SK-N-MC (cell line): ENCODE measurements around the gene DALRD3.

ENCODE experiments used
- DNase-seq: peaks from one replicate; pipeline ENCODE4 v3.0.0-alpha.2; 2011; ENCODE audit warnings: low read depth, low spot score
- H3K27ac ChIP-seq: fragments of 200-600 bp; sonication (generic); 2 replicates; pipeline ENCODE4 v1.5.1; 2016; ENCODE audit warnings: mixed run types
- H3K36me3 ChIP-seq: fragments of 200-600 bp; sonication (generic); 2 replicates; pipeline ENCODE4 v1.6.1; 2017; ENCODE audit warnings: antibody characterized with exemption, low read length, mixed read lengths; ENCODE audit not compliant: insufficient read depth
- H3K4me3 ChIP-seq: fragments of 200-600 bp; sonication (generic); 2 replicates; pipeline ENCODE4 v1.5.1; 2016
- H3K9ac ChIP-seq: fragments of 200-600 bp; sonication (generic); 2 replicates; pipeline ENCODE4 v1.8.0; 2017; ENCODE audit warnings: mixed run types, mixed read lengths; ENCODE audit not compliant: insufficient read length
- H3K9me3 ChIP-seq: fragments of 200-600 bp; sonication (generic); 2 replicates; pipeline ENCODE4 v1.6.1; 2017; ENCODE audit warnings: low read depth, mild to moderate bottlenecking, antibody characterized with exemption, low read length, moderate library complexity, mixed read lengths
- EZH2 ChIP-seq: fragments of 200-600 bp; sonication (generic); IDR thresholded peaks from one replicate; pipeline ENCODE4 v1.6.1; 2017; ENCODE audit warnings: antibody characterized with exemption
- FOXP2 ChIP-seq: optimal IDR thresholded peaks from 2 replicates; pipeline ENCODE3; 2011; ENCODE audit warnings: mild to moderate bottlenecking, moderate library complexity; ENCODE audit not compliant: insufficient read depth; ENCODE audit errors: extremely low read length, control extremely low read depth
- POLR2AphosphoS5 ChIP-seq: IDR thresholded peaks from 2 replicates; pipeline ENCODE4 v1.6.1; 2012; ENCODE audit warnings: mild to moderate bottlenecking, low read depth, low read length, borderline replicate concordance

DALRD3 gene

DNA sequence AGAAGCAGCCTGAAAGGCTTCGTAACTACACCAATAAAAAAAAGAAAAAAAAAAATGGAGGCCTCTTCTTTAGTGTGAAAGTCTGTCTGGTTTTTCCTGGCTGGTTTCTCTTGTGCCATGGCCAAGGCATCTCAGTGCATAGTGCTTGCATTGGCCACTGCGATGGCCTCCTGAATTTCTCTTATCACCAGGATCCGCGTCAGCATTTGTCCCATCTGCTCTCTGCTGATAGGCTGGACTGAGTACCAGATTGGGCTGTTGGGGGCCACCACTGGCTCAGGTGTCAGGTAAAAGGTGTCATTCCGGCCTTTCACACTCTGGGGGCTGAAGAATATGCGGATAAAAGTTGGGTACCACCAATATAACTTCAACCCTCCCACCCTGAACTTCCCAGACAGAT lies 11.9 kb upstream of the DALRD3 start:
- no peak for TF ChIP-seq POLR2AphosphoS5
- TF ChIP-seq EZH2 = no peak
- TF ChIP-seq FOXP2 = no peak
- 0 out of 2 replicates have a peak overlapping the region, but pooled peaks have one; percentile 84 for H3K27ac ChIP-seq
- H3K9ac ChIP-seq = no peak overlapping the region
- DNase-seq = no peak
- peaks cover 45% of the 10 kb centered on the region; the same call in 1 of the 2 replicates for H3K36me3 ChIP-seq
- H3K4me3 ChIP-seq = no peak overlapping the region
- no peaks in the 10 kb centered on the region for H3K9me3 ChIP-seq

DNA sequence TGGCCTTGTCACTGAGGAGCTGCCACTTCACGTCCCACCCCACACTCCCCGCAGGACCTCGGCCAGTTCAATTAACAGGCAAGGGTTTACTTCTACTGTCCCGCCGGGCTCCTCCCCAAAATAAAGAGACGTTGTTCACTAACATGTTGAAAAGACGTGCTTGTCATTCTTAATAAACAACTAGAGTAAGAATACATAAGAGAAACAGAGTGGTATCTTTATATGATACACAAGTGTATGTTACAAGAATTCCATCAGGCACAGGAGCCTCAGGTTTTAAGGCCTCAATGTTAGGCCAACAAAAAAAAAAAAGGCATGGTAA lies 11.1 kb upstream of the DALRD3 start:
- TF ChIP-seq POLR2AphosphoS5 = no peak; the same call in 1 of the 2 replicates
- TF ChIP-seq EZH2 = no peak
- TF ChIP-seq FOXP2 = no peak
- Histone ChIP-seq H3K27ac (peak overlapping the region; percentile 84), H3K9me3 (no peaks in the 10 kb centered on the region), H3K9ac (peak overlapping the region; percentile 26), H3K36me3 (peaks cover 50% of the 10 kb centered on the region; the same call in 1 of the 2 replicates), H3K4me3 (peak overlapping the region; percentile 87)
- DNase-seq = no peak

DNA sequence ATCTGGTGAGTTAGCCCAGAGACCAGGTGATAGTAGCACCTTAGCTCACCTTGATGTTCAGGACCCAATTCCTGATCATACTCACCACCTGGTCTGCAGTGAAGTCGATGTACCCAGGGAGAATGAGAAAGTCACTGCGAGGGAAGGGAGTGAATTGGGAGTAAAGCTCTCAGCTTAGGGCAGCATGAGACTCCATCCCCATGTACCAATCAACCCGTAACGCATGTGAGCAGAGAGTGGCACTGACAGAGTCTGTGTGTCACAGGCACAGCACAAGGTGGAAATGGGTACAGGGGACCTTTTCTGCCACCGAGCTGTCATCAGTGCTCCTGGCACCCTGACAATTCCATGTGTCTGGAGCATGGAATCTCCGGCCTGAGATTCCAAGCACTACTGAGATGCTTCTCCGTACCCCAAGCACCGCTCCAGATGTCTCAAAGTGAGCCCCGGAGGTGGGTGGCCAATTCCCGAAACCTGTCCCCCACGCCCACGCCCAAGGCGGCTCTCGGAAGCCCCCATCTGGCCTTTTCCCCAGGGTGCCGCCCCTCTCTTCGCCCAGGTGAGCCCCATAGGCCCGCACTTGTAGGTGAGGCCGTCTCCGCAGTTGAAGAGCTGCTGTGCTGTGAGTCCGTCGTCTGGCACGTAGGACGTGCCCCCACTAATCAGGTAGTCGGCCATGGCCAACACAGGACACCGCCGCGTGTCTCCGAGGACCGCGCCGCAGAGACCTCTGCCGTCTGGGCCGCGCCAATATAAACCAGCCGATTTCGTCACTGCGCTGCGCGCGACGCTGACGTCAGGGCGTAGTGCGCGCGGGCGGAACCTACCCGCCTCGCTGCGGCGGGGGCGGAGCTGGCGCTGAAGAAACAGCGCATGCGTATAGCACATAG lies 10.5 kb upstream of the DALRD3 start, which contains the start of gene IMPDH2:
IMPDH2 (minus strand) TSS at position 726 of the 890 bp plus-strand sequence; CDS start at position 678, 48 bp downstream.
- H3K36me3 ChIP-seq = peaks cover 55% of the 10 kb centered on the region; the same call in 1 of the 2 replicates
- H3K9ac ChIP-seq = peak within 1 kb of the TSS; percentile 94
- peak within 1 kb of the TSS; percentile 84 for H3K27ac ChIP-seq
- H3K4me3 ChIP-seq = peak within 1 kb of the TSS; percentile 87
- DNase-seq = no peak
- H3K9me3 ChIP-seq = no peaks in the 10 kb centered on the region
- TF ChIP-seq POLR2AphosphoS5 (peak; percentile 99), EZH2 (no peak), FOXP2 (peak; percentile 27)

DNA sequence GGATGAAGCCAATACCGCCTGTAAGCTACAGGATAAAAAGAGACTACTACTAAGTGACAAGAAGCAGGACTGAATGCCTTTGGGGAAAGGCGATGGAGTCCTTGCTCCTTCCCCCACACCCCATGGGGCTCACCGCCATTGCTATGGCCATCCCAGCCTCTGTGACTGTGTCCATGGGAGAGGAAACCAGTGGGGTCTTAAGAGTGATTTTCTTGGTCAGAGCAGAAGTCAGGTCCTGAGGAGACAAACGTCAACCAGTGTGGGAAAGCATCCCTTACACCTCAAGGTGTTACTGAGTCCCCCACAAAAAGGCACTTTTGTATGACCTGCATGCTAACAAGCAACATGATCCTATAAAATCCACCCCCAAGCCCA lies 9.9 kb upstream of the DALRD3 start:
- peaks cover 56% of the 10 kb centered on the region; the same call in 1 of the 2 replicates for H3K36me3 ChIP-seq

DNA sequence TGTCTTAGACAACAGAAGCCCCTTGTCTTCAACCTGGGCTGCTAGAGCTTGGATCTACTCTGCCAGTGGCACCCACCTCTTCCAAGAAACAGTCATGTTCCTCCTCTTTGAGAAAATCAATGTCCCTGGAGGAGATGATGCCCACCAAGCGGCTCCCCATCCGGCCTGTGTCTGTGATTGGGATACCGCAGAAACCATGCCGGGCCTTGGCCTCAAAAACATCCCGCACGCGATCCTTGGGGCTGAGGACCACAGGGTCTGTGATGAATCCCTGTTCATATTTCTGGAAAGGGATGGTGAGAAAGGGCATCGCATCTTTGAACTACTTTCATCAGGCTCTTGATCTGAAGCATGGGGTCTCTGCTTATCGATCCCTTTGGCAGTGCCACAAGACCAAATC lies 9.3 kb upstream of the DALRD3 start:
- peaks cover 51% of the 10 kb centered on the region; the same call in 1 of the 2 replicates for H3K36me3 ChIP-seq
- H3K9me3 ChIP-seq = no peaks in the 10 kb centered on the region
- peak overlapping the region; percentile 87; the same call in 1 of the 2 replicates for H3K4me3 ChIP-seq
- H3K27ac ChIP-seq = no peak overlapping the region
- DNase-seq = no peak
- TF ChIP-seq EZH2 (no peak), POLR2AphosphoS5 (no peak), FOXP2 (no peak)
- no peak overlapping the region for H3K9ac ChIP-seq

More for the DNA sequence above, 9.9 kb upstream of the DALRD3 start:
- H3K9me3 ChIP-seq = no peaks in the 10 kb centered on the region
- H3K4me3 ChIP-seq = peak overlapping the region; percentile 87
- TF ChIP-seq EZH2 (no peak), POLR2AphosphoS5 (no peak)
- H3K27ac ChIP-seq = no peak overlapping the region
- DNase-seq = no peak
- H3K9ac ChIP-seq = peak overlapping the region; percentile 94

DNA sequence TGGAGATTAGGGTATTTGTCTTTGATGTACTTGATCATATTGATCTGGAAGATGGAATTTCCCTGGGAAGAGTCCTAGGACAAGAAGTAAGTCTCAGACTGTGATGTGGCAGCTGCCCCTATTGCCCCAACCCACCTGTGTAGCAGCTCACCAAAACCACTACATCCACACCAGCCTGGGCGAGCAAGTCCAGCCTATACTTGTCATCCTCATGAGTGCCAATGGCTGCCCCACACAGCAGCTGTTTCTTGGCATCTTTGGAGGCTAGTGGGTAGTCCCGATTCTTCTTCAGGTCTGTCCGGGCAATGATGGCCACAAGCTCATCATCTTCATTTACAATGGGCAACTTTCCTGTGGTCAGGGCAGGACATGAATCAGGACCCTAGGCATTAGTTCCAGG lies 8.2 kb upstream of the DALRD3 start:
- TF ChIP-seq EZH2 = no peak
- no peak; the same call in 1 of the 2 replicates for TF ChIP-seq POLR2AphosphoS5
- TF ChIP-seq FOXP2 = no peak
- Histone ChIP-seq H3K4me3 (no peak overlapping the region), H3K9ac (no peak overlapping the region), H3K36me3 (peaks cover 40% of the 10 kb centered on the region; the same call in 1 of the 2 replicates), H3K9me3 (no peaks in the 10 kb centered on the region), H3K27ac (no peak overlapping the region)
- no peak for DNase-seq

DNA sequence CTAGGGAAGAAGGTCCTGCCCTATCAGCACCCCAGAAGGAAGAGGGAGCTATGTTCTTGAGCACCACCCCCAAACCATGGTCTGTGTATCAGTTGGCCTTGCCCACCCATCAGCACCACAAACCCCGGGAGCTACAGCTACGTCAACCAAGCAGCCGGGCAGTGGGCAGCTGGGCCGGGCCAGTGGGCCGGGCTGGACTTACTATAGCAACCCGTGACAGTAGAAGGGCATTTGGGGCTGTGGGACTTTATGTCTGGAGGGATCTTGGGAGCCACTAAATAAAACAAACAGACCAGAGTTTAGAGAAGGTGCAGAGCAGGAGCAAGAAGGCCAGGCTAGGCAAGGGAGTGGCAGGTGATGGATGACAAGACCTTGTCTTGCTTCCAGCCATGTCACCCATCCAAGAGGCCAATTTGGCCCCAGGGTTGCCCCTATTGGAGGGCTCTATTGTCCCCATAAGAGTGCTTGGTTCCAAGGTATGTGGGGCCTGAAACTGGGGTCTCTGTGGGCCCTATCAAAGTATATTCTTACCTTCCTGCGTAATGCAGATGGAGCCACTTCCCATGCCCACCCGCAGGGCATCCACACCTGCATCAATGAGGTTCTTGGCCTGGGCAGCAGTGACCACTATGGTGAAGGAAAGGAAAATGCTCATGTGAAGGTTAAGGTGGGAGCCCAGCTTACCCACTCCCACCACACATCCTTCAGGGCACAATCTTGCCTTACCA lies 7.6 kb upstream of the DALRD3 start:
- Histone ChIP-seq H3K36me3 (peaks cover 37% of the 10 kb centered on the region; the same call in 1 of the 2 replicates), H3K27ac (no peak overlapping the region), H3K9ac (no peak overlapping the region), H3K9me3 (no peaks in the 10 kb centered on the region), H3K4me3 (no peak overlapping the region)
- no peak for TF ChIP-seq EZH2
- TF ChIP-seq FOXP2 = no peak
- TF ChIP-seq POLR2AphosphoS5 = no peak; the same call in none of the 2 replicates
- DNase-seq = no peak
